H1 (cell line): Measurements from ENCODE around the gene LRCH2. TPM values are rescaled to one million over a fixed set of nuclear protein-coding genes. Genes with fewer than 3 reads are reported as not detected.

Experiments used
- CTCF ChIA-PET: fragments of 300-600 bp; sonication (Branson Sonifier 250); formaldehyde crosslinking; loops from one replicate; lab custom pipeline; 2021; ENCODE audit not compliant: partially characterized antibody; lab: Charles Lee
- POLR2A ChIA-PET: fragments of 300-600 bp; sonication (Branson Sonifier 250); formaldehyde crosslinking; loops from one replicate; lab custom pipeline; 2021; ENCODE audit warnings: inconsistent platforms; ENCODE audit not compliant: partially characterized antibody; lab: Charles Lee
- DNase-seq, 2 experiments: peaks; one replicate each; pipeline versions ENCODE4 v3.0.0 to v3.0.0-alpha.2; 2010 to 2022; ENCODE audit warnings: low spot score in 2 of 2, low read depth in 1 of 2, mixed read lengths in 1 of 2
- FAIRE-seq: peaks from 2 replicates; lab custom pipeline; 2011; peaks lifted over from hg19 to GRCh38; lab: Jason Lieb, UNC
- H2AFZ ChIP-seq: 2 replicates; pipeline ENCODE4 v1.8.1; 2012; ENCODE audit warnings: low read length, inconsistent platforms
- H2AK5ac ChIP-seq: 2 replicates; pipeline ENCODE4 v1.6.1; 2013; ENCODE audit warnings: low read depth, low read length
- H2BK120ac ChIP-seq: replicated peaks from 2 replicates; pipeline ENCODE3; 2013; ENCODE audit warnings: low read depth, low read length, inconsistent platforms
- H2BK12ac ChIP-seq: 2 replicates; pipeline ENCODE4 v1.6.1; 2013; ENCODE audit warnings: low read depth, low read length
- H2BK15ac ChIP-seq: 2 replicates; pipeline ENCODE4 v1.6.1; 2013; ENCODE audit warnings: low read length
- H2BK20ac ChIP-seq: 2 replicates; pipeline ENCODE4 v1.6.1; 2013; ENCODE audit warnings: low read length
- H2BK5ac ChIP-seq: 2 replicates; pipeline ENCODE4 v1.6.1; 2013; ENCODE audit warnings: low read depth, low read length
- H3K14ac ChIP-seq: 2 replicates; pipeline ENCODE4 v1.6.1; 2013; ENCODE audit warnings: inconsistent platforms; ENCODE audit not compliant: insufficient read length
- H3K18ac ChIP-seq: 2 replicates; pipeline ENCODE4 v1.6.1; 2013; ENCODE audit warnings: low read length; ENCODE audit errors: extremely low read depth
- H3K23ac ChIP-seq: 2 replicates; pipeline ENCODE4 v1.6.1; 2013; ENCODE audit warnings: inconsistent platforms; ENCODE audit not compliant: insufficient read length
- H3K23me2 ChIP-seq: 2 replicates; pipeline ENCODE4 v1.6.1; 2013; ENCODE audit warnings: low read depth, low read length
- H3K27ac ChIP-seq: 2 replicates; pipeline ENCODE4 v1.6.1; 2011; ENCODE audit warnings: low read depth, low read length, inconsistent platforms
- H3K27me3 ChIP-seq, 4 experiments: replicated peaks in 1 of 4; 1 replicate in 1 of 4; 2 replicates in 3 of 4; pipeline versions ENCODE4 v1.6.1 to v1.8.1; 2011 to 2013; ENCODE audit warnings: low read length in 3 of 4, mild to moderate bottlenecking in 3 of 4, inconsistent platforms in 2 of 4, mixed read lengths in 2 of 4, moderate library complexity in 1 of 4; ENCODE audit not compliant: control insufficient read depth in 3 of 4, insufficient read depth in 3 of 4; ENCODE audit errors: extremely low read depth in 1 of 4
- H3K36me3 ChIP-seq, 4 experiments: 2 replicates each; pipeline versions ENCODE4 v1.6.1 to v1.8.1; 2011 to 2013; ENCODE audit warnings: mild to moderate bottlenecking in 4 of 4, low read length in 3 of 4, moderate library complexity in 2 of 4, control low read depth in 1 of 4, inconsistent platforms in 1 of 4; ENCODE audit not compliant: insufficient read depth in 4 of 4, control insufficient read depth in 2 of 4
- H3K4ac ChIP-seq: replicated peaks from 2 replicates; pipeline ENCODE3; 2013; ENCODE audit warnings: low read length, low read depth, mixed read lengths, inconsistent platforms; ENCODE audit not compliant: insufficient read length
- H3K4me1 ChIP-seq, 4 experiments: replicated peaks in 1 of 4; 1 replicate in 1 of 4; 2 replicates in 3 of 4; pipeline versions ENCODE4 v1.6.1 to v1.8.1; 2011 to 2013; ENCODE audit warnings: low read length in 3 of 4, inconsistent platforms in 2 of 4, mixed read lengths in 1 of 4; ENCODE audit not compliant: insufficient read depth in 4 of 4, control insufficient read depth in 3 of 4
- H3K4me2 ChIP-seq, 2 experiments: 2 replicates each; pipeline versions ENCODE4 v1.6.1 to v1.8.1; 2011 to 2013; ENCODE audit warnings: low read depth in 2 of 2, low read length in 2 of 2, control low read depth in 1 of 2, inconsistent platforms in 1 of 2, mild to moderate bottlenecking in 1 of 2; ENCODE audit not compliant: insufficient read depth in 1 of 2
- H3K4me3 ChIP-seq, 4 experiments: fragments of 200-600, 300-600 bp in 1 of 4; sonication (generic), shearing (Covaris generic), sonication (Bioruptor Twin) in 1 of 4; 2 replicates each; pipeline versions ENCODE4 v1.5.1 to v1.8.1; 2011 to 2016; ENCODE audit warnings: low read length in 4 of 4, low read depth in 3 of 4, control low read depth in 2 of 4, inconsistent platforms in 2 of 4, mild to moderate bottlenecking in 2 of 4, mixed read lengths in 1 of 4, moderate library complexity in 1 of 4; ENCODE audit not compliant: insufficient read depth in 2 of 4; ENCODE audit errors: extremely low read depth in 1 of 4
- H3K56ac ChIP-seq: replicated peaks from 2 replicates; pipeline ENCODE3; 2013; ENCODE audit warnings: low read depth, mild to moderate bottlenecking, mixed read lengths, low read length, inconsistent platforms; ENCODE audit not compliant: insufficient read length
- H3K79me1 ChIP-seq: 2 replicates; pipeline ENCODE4 v1.6.1; 2013; ENCODE audit warnings: low read depth, low read length, control low read depth
- H3K79me2 ChIP-seq, 2 experiments: 2 replicates each; pipeline versions ENCODE4 v1.6.1 to v1.8.1; 2012 to 2013; ENCODE audit warnings: low read length in 2 of 2, mild to moderate bottlenecking in 2 of 2, inconsistent platforms in 1 of 2; ENCODE audit not compliant: insufficient read depth in 2 of 2, control insufficient read depth in 1 of 2
- H3K9ac ChIP-seq, 4 experiments: replicated peaks in 1 of 4; 1 replicate in 1 of 4; 2 replicates in 3 of 4; pipeline versions ENCODE4 v1.6.1 to v1.8.1; 2011 to 2013; ENCODE audit warnings: low read depth in 3 of 4, low read length in 3 of 4, control low read depth in 2 of 4, mild to moderate bottlenecking in 2 of 4, moderate library complexity in 2 of 4, inconsistent platforms in 1 of 4; ENCODE audit errors: extremely low read depth in 1 of 4
- H3K9me3 ChIP-seq, 2 experiments: 2 replicates each; pipeline versions ENCODE4 v1.6.1 to v1.8.1; 2012 to 2013; ENCODE audit warnings: mild to moderate bottlenecking in 2 of 2, moderate library complexity in 2 of 2, control low read depth in 1 of 2, inconsistent platforms in 1 of 2, low read depth in 1 of 2, low read length in 1 of 2, mixed read lengths in 1 of 2; ENCODE audit not compliant: insufficient read depth in 2 of 2
- H4K20me1 ChIP-seq, 2 experiments: replicated peaks in 1 of 2; 2 replicates each; pipeline versions ENCODE3 to v1.8.1; 2011 to 2013; ENCODE audit warnings: inconsistent platforms in 2 of 2, low read length in 2 of 2, mild to moderate bottlenecking in 1 of 2; ENCODE audit not compliant: insufficient read depth in 2 of 2, control insufficient read depth in 1 of 2
- H4K5ac ChIP-seq: 2 replicates; pipeline ENCODE4 v1.6.1; 2013; ENCODE audit warnings: low read length, low read depth, mixed read lengths, inconsistent platforms; ENCODE audit not compliant: insufficient read length
- H4K8ac ChIP-seq: 2 replicates; pipeline ENCODE4 v1.8.0; 2013; ENCODE audit warnings: mild to moderate bottlenecking, moderate library complexity, low read length, inconsistent platforms; ENCODE audit not compliant: insufficient read depth; ENCODE audit errors: extremely low read depth
- H4K91ac ChIP-seq: replicated peaks from 2 replicates; pipeline ENCODE3; 2013; ENCODE audit warnings: low read length, mixed read lengths, inconsistent platforms; ENCODE audit not compliant: insufficient read length
- EP300 ChIP-seq, 2 experiments: IDR thresholded peaks; 1 replicate in 1 of 2; 2 replicates in 1 of 2; pipeline ENCODE4 v1.6.1; 2011 to 2012; ENCODE audit warnings: low read depth in 2 of 2, low read length in 2 of 2, mild to moderate bottlenecking in 2 of 2, borderline replicate concordance in 1 of 2, inconsistent platforms in 1 of 2, moderate library complexity in 1 of 2
- RAD21 ChIP-seq, 2 experiments: IDR thresholded peaks in 1 of 2; conservative IDR thresholded peaks in 1 of 2; 2 replicates each; pipeline ENCODE4 v1.6.1; 2011; ENCODE audit warnings: low read depth in 2 of 2, low read length in 2 of 2, improper control_type of control experiment in 1 of 2, inconsistent platforms in 1 of 2, mild to moderate bottlenecking in 1 of 2, moderate library complexity in 1 of 2
- WGBS, 2 experiments: shearing (Covaris generic) in 1 of 2; methylation state at CpG; one replicate each; pipeline versions ENCODE4 v1.1.6 to v1.1.7; 2013 to 2015; ENCODE audit warnings: low lambda C conversion rate in 2 of 2, mixed read lengths in 2 of 2, inconsistent platforms in 1 of 2, low coverage in 1 of 2, missing lambda C conversion rate in 1 of 2; ENCODE audit not compliant: insufficient replicate concordance in 2 of 2, insufficient coverage in 1 of 2, insufficient read length in 1 of 2; ENCODE audit errors: extremely low coverage in 1 of 2, missing lambda C conversion rate in 1 of 2; 5-methylcytosine and 5-hydroxymethylcytosine counted together
- polyA plus RNA-seq, 7 experiments: library from polyadenylated mRNA; depleted of rRNA in 3 of 7; stranded (reverse) in 5 of 7; unstranded in 2 of 7; fragments of >200 nt in 5 of 7; fragments of 200-250 nt in 2 of 7; gene quantifications; 1 replicate in 5 of 7; 2 replicates in 1 of 7; 4 replicates in 1 of 7; pipeline versions ENCODE4 v1.2.1 to v1.2.3, GENCODE V29; 2011 to 2013; ENCODE audit warnings: missing spikeins in 2 of 7, mixed read lengths in 2 of 7
- total RNA-seq: library from RNA; stranded (reverse); fragmentation: NEBNext Ultra II Directional; extraction: Animal tissue kit (Norgen Biotek cat#: 25700); gene quantifications from 2 replicates; pipeline ENCODE4 v1.2.1, GENCODE V29; 2021

LRCH2 gene
- total and polyA plus RNA-seq, 2 of the 8 experiments (the other 6 are each of a cell fraction or from before 2014, with no cell fraction given), result 1.5 to 5.5 TPM

DNA sequence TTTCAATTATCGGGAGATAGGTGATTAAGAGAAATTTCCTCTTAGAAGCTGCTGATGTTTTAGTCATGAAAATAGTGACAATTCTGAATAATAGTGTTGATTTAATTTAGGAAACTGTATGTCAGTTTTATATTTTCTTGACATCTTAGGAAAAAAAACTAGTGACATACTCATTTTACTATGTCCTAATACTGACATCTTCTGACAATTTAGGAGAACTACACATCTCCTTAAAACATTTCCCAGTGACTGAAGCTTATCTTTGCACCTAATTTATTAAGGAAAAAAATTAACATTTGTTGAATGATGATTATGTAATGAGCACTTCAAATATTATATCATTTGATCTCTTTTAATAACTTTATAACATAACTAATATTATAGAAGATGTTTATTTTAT is 86.7 kb downstream of the LRCH2 start:
- TF ChIP-seq EP300 (IDR thresholded peaks at IDR 0.05; ENCODE audit: borderline replicate concordance in 1 of 2, low read depth in 2 of 2, low read length in 2 of 2) (no peak), RAD21 (IDR thresholded peaks at IDR 0.05 in 1 of 2, conservative IDR thresholded peaks at IDR 0.05 in 1 of 2; ENCODE audit: low read depth in 2 of 2, low read length in 2 of 2) (peak in 1 of 2 experiments; percentile 34; a peak in 3 of 4 replicates)
- Histone ChIP-seq H3K9ac (no peak overlapping the region), H2AFZ (no peak overlapping the region), H3K4ac (no peak overlapping the region), H3K27me3 (no peaks in the 10 kb centered on the region), H3K79me1 (no peaks in the 10 kb centered on the region), H2BK120ac (no peak overlapping the region), H3K56ac (no peak overlapping the region), H3K9me3 (no peaks in the 10 kb centered on the region), H4K20me1 (no peaks in the 10 kb centered on the region), H2BK12ac (no peak overlapping the region), H3K27ac (no peak overlapping the region), H3K4me1 (no peaks in the 10 kb centered on the region), H3K4me2 (no peak overlapping the region), H2BK15ac (no peak overlapping the region), H4K5ac (no peak overlapping the region), H2AK5ac (no peak overlapping the region), H3K79me2 (no peaks in the 10 kb centered on the region), H2BK5ac (no peak overlapping the region), H2BK20ac (no peak overlapping the region), H3K14ac (no peak overlapping the region), H3K36me3 (peaks cover 0 to 3% (median 1%) of the 10 kb centered on the region in 4 experiments; a peak in 1 of 8 replicates), H3K23me2 (no peaks in the 10 kb centered on the region), H3K18ac (no peak overlapping the region), H3K4me3 (no peak overlapping the region), H4K91ac (no peak overlapping the region), H4K8ac (no peak overlapping the region), H3K23ac (no peak overlapping the region)
- no peak for DNase-seq
- ChIA-PET POLR2A (no interaction called here), CTCF (interaction anchor here (1.0 kb wide), 2 partner anchors 81 to 183 kb away, joined by 3 to 4 read pairs; no protein-coding TSS in a partner anchor)
- WGBS, 2 experiments, result 83% methylated on average over 1 of the region's 1 CpG; no CpG with 5 or more reads in 1 of the 2 experiments
- FAIRE-seq, result no peak
